HepG2 (cell line): ENCODE measurements around the gene GOLPH3. TPM values are rescaled to one million over a fixed set of nuclear protein-coding genes. Genes with fewer than 3 reads are reported as not detected.

Source experiments
- ARID4A ChIP-seq: sonication (generic); formaldehyde crosslinking; IDR thresholded peaks from 2 replicates; pipeline ENCODE4 v1.5.0; 2020; ENCODE audit warnings: mild to moderate bottlenecking, missing genetic modification reagents, borderline replicate concordance
- CCAR2 ChIP-seq: fragments of 200-400 bp; formaldehyde crosslinking; optimal IDR thresholded peaks from 2 replicates; pipeline ENCODE3; 2018; ENCODE audit warnings: low read depth, mild to moderate bottlenecking, low read length, moderate library complexity
- CEBPB ChIP-seq: IDR thresholded peaks from 2 replicates; pipeline ENCODE4 v1.6.1; 2011; ENCODE audit warnings: low read depth, low read length, improper control_type of control experiment, borderline replicate concordance
- GRHL1 ChIP-seq: sonication (generic); formaldehyde crosslinking; conservative IDR thresholded peaks from 2 replicates; pipeline ENCODE4 v1.8.0; 2022; ENCODE audit warnings: missing genetic modification reagents
- SALL2 ChIP-seq: sonication (generic); formaldehyde crosslinking; IDR thresholded peaks from 2 replicates; pipeline ENCODE4 v1.8.1; 2023; ENCODE audit warnings: mild to moderate bottlenecking, missing genetic modification reagents, inconsistent platforms
- ZBTB1 ChIP-seq: sonication (generic); formaldehyde crosslinking; IDR thresholded peaks from 2 replicates; pipeline ENCODE4 v1.4.0; 2020; ENCODE audit warnings: missing genetic modification reagents, borderline replicate concordance
- ZNF160 ChIP-seq: sonication (generic); formaldehyde crosslinking; IDR thresholded peaks from 2 replicates; pipeline ENCODE4 v1.8.0; 2022; ENCODE audit warnings: mild to moderate bottlenecking, inconsistent platforms, missing genetic modification reagents
- ZNF274 ChIP-seq: sonication (generic); formaldehyde crosslinking; IDR thresholded peaks from 2 replicates; pipeline ENCODE4 v1.5.1; 2020; ENCODE audit warnings: mild to moderate bottlenecking, missing genetic modification reagents
- ZNF296 ChIP-seq: sonication (generic); formaldehyde crosslinking; conservative IDR thresholded peaks from 2 replicates; pipeline ENCODE4 v1.5.0; 2020; ENCODE audit warnings: mild to moderate bottlenecking, missing genetic modification reagents
- ZNF670 ChIP-seq: sonication (generic); formaldehyde crosslinking; IDR thresholded peaks from 2 replicates; pipeline ENCODE4 v1.8.0; 2022; ENCODE audit warnings: mild to moderate bottlenecking, missing genetic modification reagents, borderline replicate concordance
- ZNF773 ChIP-seq: sonication (generic); formaldehyde crosslinking; IDR thresholded peaks from 2 replicates; pipeline ENCODE4 v1.4.0; 2020; ENCODE audit warnings: missing genetic modification reagents, borderline replicate concordance
- polyA plus RNA-seq, 8 experiments: library from polyadenylated mRNA; depleted of rRNA in 3 of 8; stranded (reverse) in 7 of 8; unstranded in 1 of 8; fragments of >200 nt; fragmentation: Illumina TruSeq in 4 of 8; extraction: Trizol in 4 of 8; gene quantifications; 2 replicates each; pipeline versions ENCODE4 v1.2.1 to v1.2.3, GENCODE V29; 2011 to 2016; ENCODE audit warnings: low read depth in 4 of 8, missing spikeins in 1 of 8, mixed read lengths in 1 of 8; ENCODE audit not compliant: insufficient read depth in 1 of 8
- total RNA-seq, 5 experiments: library from RNA; depleted of rRNA; stranded (reverse); fragments of >200 nt; fragmentation: Illumina TruSeq; extraction: Trizol; gene quantifications; 2 replicates each; pipeline ENCODE4 v1.2.3, GENCODE V29; 2016; ENCODE audit warnings: low read depth in 1 of 5
- TF ChIP-seq, protein P1 (sequence below): sonication (generic); formaldehyde crosslinking; IDR thresholded peaks from 2 replicates; pipeline ENCODE4 v1.5.1; 2020; ENCODE audit warnings: mild to moderate bottlenecking, missing genetic modification reagents, moderate library complexity
- TF ChIP-seq, protein P2 (sequence below): sonication (generic); formaldehyde crosslinking; IDR thresholded peaks from 2 replicates; pipeline ENCODE4 v1.4.0; 2020; ENCODE audit warnings: missing genetic modification reagents

GOLPH3 gene
- total and polyA plus RNA-seq, 2 of the 13 experiments (the other 11 are each of a cell fraction or from before 2014, with no cell fraction given): 59.5 to 84.5 TPM

- TF ChIP-seq, protein P1, sequence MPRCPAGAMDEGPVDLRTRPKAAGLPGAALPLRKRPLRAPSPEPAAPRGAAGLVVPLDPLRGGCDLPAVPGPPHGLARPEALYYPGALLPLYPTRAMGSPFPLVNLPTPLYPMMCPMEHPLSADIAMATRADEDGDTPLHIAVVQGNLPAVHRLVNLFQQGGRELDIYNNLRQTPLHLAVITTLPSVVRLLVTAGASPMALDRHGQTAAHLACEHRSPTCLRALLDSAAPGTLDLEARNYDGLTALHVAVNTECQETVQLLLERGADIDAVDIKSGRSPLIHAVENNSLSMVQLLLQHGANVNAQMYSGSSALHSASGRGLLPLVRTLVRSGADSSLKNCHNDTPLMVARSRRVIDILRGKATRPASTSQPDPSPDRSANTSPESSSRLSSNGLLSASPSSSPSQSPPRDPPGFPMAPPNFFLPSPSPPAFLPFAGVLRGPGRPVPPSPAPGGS (CRISPR knock-in tag): peak; percentile 80; the same call in 1 of the 2 replicates
- peak; percentile 75; the same call in 1 of the 2 replicates for TF ChIP-seq ZNF296 (CRISPR knock-in tag)
- TF ChIP-seq CCAR2: no peak
- TF ChIP-seq CEBPB: no peak
- TF ChIP-seq ZBTB1 (CRISPR knock-in tag): peak; percentile 3; the same call in 1 of the 2 replicates
- peak; percentile 10; the same call in 1 of the 2 replicates for TF ChIP-seq ZNF670 (CRISPR knock-in tag)
- TF ChIP-seq SALL2: peak; percentile 72; the same call in 1 of the 2 replicates
- peak; percentile 86 for TF ChIP-seq ARID4A (CRISPR knock-in tag)
- TF ChIP-seq, protein P2, sequence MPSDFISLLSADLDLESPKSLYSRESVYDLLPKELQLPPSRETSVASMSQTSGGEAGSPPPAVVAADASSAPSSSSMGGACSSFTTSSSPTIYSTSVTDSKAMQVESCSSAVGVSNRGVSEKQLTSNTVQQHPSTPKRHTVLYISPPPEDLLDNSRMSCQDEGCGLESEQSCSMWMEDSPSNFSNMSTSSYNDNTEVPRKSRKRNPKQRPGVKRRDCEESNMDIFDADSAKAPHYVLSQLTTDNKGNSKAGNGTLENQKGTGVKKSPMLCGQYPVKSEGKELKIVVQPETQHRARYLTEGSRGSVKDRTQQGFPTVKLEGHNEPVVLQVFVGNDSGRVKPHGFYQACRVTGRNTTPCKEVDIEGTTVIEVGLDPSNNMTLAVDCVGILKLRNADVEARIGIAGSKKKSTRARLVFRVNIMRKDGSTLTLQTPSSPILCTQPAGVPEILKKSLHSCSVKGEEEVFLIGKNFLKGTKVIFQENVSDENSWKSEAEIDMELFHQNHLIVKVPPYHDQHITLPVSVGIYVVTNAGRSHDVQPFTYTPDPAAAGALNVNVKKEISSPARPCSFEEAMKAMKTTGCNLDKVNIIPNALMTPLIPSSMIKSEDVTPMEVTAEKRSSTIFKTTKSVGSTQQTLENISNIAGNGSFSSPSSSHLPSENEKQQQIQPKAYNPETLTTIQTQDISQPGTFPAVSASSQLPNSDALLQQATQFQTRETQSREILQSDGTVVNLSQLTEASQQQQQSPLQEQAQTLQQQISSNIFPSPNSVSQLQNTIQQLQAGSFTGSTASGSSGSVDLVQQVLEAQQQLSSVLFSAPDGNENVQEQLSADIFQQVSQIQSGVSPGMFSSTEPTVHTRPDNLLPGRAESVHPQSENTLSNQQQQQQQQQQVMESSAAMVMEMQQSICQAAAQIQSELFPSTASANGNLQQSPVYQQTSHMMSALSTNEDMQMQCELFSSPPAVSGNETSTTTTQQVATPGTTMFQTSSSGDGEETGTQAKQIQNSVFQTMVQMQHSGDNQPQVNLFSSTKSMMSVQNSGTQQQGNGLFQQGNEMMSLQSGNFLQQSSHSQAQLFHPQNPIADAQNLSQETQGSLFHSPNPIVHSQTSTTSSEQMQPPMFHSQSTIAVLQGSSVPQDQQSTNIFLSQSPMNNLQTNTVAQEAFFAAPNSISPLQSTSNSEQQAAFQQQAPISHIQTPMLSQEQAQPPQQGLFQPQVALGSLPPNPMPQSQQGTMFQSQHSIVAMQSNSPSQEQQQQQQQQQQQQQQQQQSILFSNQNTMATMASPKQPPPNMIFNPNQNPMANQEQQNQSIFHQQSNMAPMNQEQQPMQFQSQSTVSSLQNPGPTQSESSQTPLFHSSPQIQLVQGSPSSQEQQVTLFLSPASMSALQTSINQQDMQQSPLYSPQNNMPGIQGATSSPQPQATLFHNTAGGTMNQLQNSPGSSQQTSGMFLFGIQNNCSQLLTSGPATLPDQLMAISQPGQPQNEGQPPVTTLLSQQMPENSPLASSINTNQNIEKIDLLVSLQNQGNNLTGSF (CRISPR knock-in tag): no peak; the same call in 1 of the 2 replicates
- peak; percentile 54; the same call in 1 of the 2 replicates for TF ChIP-seq ZNF274 (CRISPR knock-in tag)
- no peak for TF ChIP-seq GRHL1 (CRISPR knock-in tag)
- peak; percentile 71 for TF ChIP-seq ZNF160
- TF ChIP-seq ZNF773 (CRISPR knock-in tag): peak; percentile 62; the same call in 1 of the 2 replicates
Measured at GRCh38 chr5:32174011-32174870, at the start of gene GOLPH3 (continued).
